GM21447 (cell line): ENCODE measurements around the gene DDI1.
"Not testable (repeated sequence)": the region's sequence is repeated elsewhere in the genome, so short reads cannot be mapped to it uniquely, and the experiment has no call there.

ENCODE experiments used
- ATAC-seq: cut with Tn5 transposase; IDR thresholded peaks from one replicate; pipeline ENCODE4 v1.9.1; 2021; ENCODE audit not compliant: unreplicated experiment

Gene DDI1

DNA sequence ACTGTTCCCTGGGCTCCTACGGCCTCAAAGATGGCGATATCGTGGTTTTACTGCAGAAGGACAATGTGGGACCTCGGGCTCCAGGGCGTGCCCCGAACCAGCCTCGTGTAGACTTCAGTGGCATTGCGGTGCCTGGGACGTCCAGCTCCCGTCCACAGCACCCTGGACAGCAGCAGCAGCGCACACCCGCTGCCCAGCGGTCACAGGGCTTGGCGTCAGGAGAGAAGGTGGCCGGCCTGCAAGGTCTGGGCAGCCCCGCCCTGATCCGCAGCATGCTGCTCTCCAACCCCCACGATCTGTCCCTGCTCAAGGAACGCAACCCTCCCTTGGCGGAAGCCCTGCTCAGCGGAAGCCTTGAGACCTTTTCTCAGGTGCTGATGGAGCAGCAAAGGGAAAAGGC is 555 bp downstream of the DDI1 start:
- ATAC-seq, result no peak

- no peak for ATAC-seq
Measured at GRCh38 chr11:104041792-104042191, 5.4 kb downstream of the DDI1 start.

GRCh38 chr11:104043142-104043541 is 6.7 kb downstream of the DDI1 start:
- no peak for ATAC-seq

DNA sequence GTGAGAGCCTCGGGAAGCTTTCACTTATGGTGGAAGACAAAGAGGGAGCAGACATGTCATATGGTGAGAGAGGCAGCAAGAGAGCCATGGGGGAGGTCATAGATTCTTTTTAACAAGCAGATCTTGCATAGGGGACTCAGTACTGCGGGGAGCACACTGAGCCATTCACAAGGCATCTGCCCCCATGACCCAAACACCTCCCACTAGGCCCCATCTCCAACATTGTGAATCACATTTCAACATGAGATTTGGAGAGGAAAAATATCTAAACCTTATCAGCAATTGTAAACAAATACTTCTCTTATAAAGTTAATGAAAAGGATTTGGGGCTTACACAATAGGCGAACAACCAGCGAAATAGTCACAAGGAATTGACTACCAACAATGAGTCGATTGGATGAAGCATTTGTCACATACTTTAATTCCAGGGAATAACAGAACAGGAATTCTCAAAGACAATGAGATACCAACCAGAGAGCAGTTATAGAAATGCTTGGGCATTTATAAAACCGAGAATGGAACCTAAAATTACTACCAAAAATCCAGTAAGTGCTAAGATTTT is 7.3 kb downstream of the DDI1 start:
- ATAC-seq, result no peak

- no peak for ATAC-seq
Measured at GRCh38 chr11:104046331-104046730, 9.9 kb downstream of the DDI1 start.

GRCh38 chr11:104046858-104047257 is 10.4 kb downstream of the DDI1 start:
- ATAC-seq, result not testable (repeated sequence)

- no peak for ATAC-seq
Measured at GRCh38 chr11:104049116-104049515, 12.7 kb downstream of the DDI1 start.

GRCh38 chr11:104051778-104052177 is 15.3 kb downstream of the DDI1 start:
- ATAC-seq, result no peak

DNA sequence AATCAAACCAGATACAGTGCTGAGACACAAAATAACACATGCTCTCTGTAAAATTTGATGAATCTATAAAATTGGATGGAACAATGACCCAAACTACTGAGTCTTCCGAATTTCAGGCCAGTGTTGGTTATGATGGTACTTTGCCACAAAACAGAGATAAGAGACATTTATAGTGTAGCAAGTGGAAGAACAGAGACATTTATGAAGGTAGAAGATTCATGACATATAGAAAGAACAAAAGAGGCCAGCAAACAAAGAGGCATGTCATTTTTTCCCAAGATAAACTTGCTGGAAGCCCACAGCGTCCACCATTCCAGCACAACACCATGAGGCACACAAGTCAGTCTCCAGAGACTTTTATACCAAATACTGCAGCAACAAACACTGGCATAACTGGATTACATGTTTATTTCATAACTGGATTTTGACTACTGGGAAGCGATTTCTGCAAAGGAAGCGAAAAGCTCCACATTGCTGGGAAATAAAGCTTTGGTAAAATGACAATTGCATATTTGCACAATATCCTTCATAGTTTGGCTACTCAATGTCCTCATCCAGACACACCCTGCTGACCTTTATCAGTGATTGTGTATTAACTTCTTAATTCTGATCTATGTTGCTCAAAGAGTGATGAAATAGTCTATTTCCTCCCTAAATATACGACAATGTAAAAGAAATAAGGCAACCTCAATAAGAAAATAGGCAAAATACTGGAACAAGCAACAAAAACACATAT is 17.5 kb downstream of the DDI1 start:
- ATAC-seq, result no peak

DNA sequence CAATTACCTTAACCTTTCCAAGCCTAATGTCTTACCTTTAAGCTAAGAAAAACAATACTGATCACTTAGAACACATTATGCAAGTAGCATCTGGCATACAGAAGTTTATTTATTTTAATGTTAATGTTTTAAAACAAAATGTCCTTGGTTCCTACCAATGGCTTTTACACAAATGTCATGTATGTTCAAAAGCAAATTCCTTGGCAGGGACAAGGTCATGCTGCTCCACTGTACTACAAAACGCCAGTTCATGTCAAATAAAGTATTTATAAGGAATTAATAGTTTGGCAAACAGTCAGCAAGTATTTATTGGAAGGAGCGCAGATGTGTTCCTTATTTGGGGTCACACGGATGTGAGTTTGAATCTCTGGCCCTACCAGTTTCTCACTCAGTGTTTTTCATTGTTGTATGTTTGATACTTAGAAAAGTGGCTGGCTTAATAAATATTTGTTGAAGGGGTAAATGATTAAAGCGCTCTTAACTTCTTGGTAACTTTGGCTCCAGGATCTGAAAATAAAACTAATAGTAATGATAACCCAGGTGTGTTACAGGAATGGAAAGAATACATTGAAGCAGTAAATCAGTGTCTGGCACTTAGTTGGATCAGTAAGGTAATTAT is 18.6 kb downstream of the DDI1 start:
- no peak for ATAC-seq

DNA sequence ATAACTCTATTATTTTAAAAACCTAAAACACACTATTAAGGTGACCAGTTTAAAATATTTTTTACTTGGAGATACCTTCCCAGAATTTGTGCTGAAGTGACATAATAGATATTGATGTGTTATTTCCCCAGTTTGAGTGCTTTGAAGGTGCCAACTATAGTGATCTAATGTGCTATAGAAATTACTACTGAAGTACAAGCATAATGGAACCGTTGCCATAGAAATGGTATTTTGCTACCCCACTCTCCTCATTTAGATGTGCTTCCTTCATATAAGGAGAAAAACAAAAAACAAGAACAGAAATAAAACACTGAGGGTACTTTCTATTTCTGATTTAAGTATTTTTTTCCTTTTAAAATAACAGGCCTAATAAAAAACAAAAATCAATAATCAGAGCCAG is 19.2 kb downstream of the DDI1 start:
- ATAC-seq, result no peak

GRCh38 chr11:104057908-104058307 is 21.5 kb downstream of the DDI1 start:
- no peak for ATAC-seq

DNA sequence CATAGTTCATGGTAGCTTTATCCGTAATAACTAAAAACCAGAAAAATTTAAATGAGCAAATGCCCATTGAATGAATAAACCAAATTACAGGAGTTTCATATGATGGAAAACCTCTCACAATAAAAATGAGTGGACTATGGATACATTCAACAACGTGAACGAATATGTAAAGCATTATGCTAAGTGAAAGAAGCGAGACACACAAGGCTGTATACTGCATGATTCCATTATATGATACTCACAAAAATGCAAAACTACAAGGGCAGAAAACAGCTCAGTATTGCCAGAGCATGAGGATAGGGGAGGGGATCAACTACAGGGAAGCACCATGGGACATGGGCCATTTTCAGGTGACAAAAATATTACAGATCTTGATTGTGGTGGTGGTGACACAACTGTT is 22.2 kb downstream of the DDI1 start:
- ATAC-seq, result no peak

- no peak for ATAC-seq
Measured at GRCh38 chr11:104060004-104060794, 23.8 kb downstream of the DDI1 start.

- ATAC-seq, result no peak
Measured at GRCh38 chr11:104060820-104061219, 24.4 kb downstream of the DDI1 start.

DNA sequence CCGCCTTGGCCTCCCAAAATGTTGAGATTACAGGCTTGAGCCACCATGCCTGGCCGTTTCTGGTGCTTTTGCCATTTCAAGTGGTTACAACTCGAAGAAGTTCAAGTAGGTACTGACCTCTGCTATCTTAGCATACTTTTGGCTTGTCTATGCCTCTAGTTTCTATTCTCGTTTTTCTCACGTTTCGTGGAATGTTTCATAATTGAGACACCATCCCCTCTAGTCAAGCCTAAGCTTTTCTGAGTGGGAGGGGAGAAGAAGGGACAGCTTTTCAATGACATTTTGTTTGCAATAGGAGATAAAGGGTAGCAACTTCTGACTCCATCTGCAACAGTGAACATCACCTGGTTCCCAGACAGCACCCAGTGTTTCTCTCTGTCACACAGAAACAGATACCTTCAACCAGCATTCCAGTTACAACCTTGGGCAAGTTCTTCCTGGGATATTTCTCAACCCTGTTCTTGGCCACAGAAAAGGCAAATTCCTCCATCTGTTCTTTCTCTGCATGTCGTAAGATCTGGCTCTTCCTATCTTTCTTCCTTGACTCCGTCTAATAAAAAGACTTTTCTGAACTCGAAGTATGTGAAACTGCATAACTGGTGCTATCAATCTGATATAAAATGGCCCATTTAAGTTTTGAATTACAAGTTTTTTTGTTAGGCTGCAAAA is 25.5 kb downstream of the DDI1 start:
- no peak for ATAC-seq

GRCh38 chr11:104064034-104064630 is 27.7 kb downstream of the DDI1 start:
- no peak for ATAC-seq

GRCh38 chr11:104067534-104067933 is 31.1 kb downstream of the DDI1 start:
- no peak for ATAC-seq

GRCh38 chr11:104073950-104074705 is 37.7 kb downstream of the DDI1 start:
- peak; percentile 87 for ATAC-seq

DNA sequence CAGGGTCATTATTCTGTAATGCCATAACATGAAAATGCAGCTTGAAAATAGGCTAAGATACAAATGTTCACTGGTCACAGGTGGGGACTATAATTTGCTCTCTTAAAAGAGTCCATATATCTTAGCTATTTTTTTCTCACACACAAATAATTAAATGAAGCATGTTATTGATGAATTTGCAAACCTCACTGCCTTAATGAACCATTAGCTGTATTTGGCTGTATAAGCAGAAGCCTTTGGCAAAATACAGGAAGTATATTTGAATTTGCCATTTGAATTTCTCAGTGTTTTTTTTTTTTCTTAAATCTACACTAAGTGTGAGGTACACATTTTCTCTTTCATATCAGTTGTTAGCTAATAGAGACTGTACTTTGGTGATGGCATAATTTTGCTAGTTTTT is 38.7 kb downstream of the DDI1 start:
- ATAC-seq, result no peak
